ENCODE results near the gene GXYLT2. TPM values are rescaled to one million over a fixed set of nuclear protein-coding genes. Genes with fewer than 3 reads are reported as not detected.

Gene GXYLT2
- total and polyA plus RNA-seq, 2 donors (not counting 1 experiment from before 2014, with no cell fraction given) = not detected

GRCh38 chr3:72991522-72991921 lies 103.7 kb downstream of the GXYLT2 start:
- peaks cover 0 to 6% (median 0%) of the 10 kb centered on the region in 3 donors for H3K9me3 ChIP-seq (ENCODE audit: control extremely low read depth in 1 of 3, control insufficient read depth in 2 of 3, insufficient read depth in 1 of 3, low read length in 2 of 3)
- no peak overlapping the region for H3K4me2 ChIP-seq (replicated peaks; ENCODE audit: low read depth, low read length, poor library complexity, severe bottlenecking)
- no peaks in the 10 kb centered on the region for H3K27me3 Mint-ChIP-seq
- 94% methylated on average over 2 of the region's 2 CpGs for WGBS (ENCODE audit: insufficient coverage)
- no peak overlapping the region for H2AFZ ChIP-seq (ENCODE audit: insufficient read depth, low read depth, low read length, poor library complexity, severe bottlenecking)
- no peak for DNase-seq
- H4K20me1 ChIP-seq (ENCODE audit: control insufficient read depth, insufficient read depth, low read length, poor library complexity, severe bottlenecking) = no peaks in the 10 kb centered on the region
- H3K79me2 ChIP-seq (ENCODE audit: control insufficient read depth, insufficient read depth, low read length) = peaks cover 4% of the 10 kb centered on the region
- TF ChIP-seq EZH2 (IDR thresholded peaks at IDR 0.05; ENCODE audit: borderline replicate concordance, insufficient read depth, low read depth, low read length, poor library complexity, severe bottlenecking) (no peak), CTCF (IDR thresholded peaks at IDR 0.05) (no peak)
- no peak overlapping the region for H3K27ac Mint-ChIP-seq
- POLR2A ChIA-PET = no interaction called here
- CTCF ChIA-PET = no interaction called here
- no peak overlapping the region for H3K9ac ChIP-seq (ENCODE audit: low read length)
- H3K4me1 Mint-ChIP-seq = peaks cover 5% of the 10 kb centered on the region
- H3K9me3 Mint-ChIP-seq (ENCODE audit: insufficient read depth) = no peaks in the 10 kb centered on the region
- no peak overlapping the region for H3K4me3 ChIP-seq (ENCODE audit: control extremely low read depth in 1 of 5, extremely low read depth in 1 of 5, insufficient read depth in 1 of 5, low read depth in 2 of 5, low read length in 4 of 5)
- no peak overlapping the region for H3K27ac ChIP-seq (ENCODE audit: low read length in 2 of 2)
- no peak overlapping the region for H3K4me3 Mint-ChIP-seq
- no peak for ATAC-seq (ENCODE audit: low read depth)
- peaks cover 4 to 5% of the 10 kb centered on the region in 2 donors for H3K4me1 ChIP-seq (ENCODE audit: control insufficient read depth in 2 of 2, insufficient read depth in 2 of 2, low read length in 2 of 2)
- H3K36me3 ChIP-seq (replicated peaks in 1 of 2; ENCODE audit: control extremely low read depth in 1 of 2, control insufficient read depth in 1 of 2, extremely low read depth in 1 of 2, insufficient read depth in 2 of 2, low read length in 1 of 2) = no peaks in the 10 kb centered on the region
- H3K27me3 ChIP-seq (replicated peaks in 1 of 4; ENCODE audit: control extremely low read depth in 1 of 4, control insufficient read depth in 3 of 4, insufficient read depth in 4 of 4, low read length in 3 of 4) = peaks cover 0 to 2% (median 0%) of the 10 kb centered on the region in 4 experiments
- intact Hi-C loops (cut with micrococcal nuclease) = loop anchor here (10.0 kb wide), 1 partner anchor 1267 kb away; the partner anchor contains the start of gene EIF4E3

- no peak overlapping the region for H3K9ac ChIP-seq (ENCODE audit: low read length)
- no peaks in the 10 kb centered on the region for H3K36me3 ChIP-seq (replicated peaks in 1 of 2; ENCODE audit: control extremely low read depth in 1 of 2, control insufficient read depth in 1 of 2, extremely low read depth in 1 of 2, insufficient read depth in 2 of 2, low read length in 1 of 2)
- H3K4me3 Mint-ChIP-seq = no peak overlapping the region
- no peak overlapping the region for H3K27ac ChIP-seq (ENCODE audit: low read length in 2 of 2)
- WGBS (ENCODE audit: insufficient coverage) = 90% methylated on average over 2 of the region's 6 CpGs
- no peaks in the 10 kb centered on the region for H3K9me3 Mint-ChIP-seq (ENCODE audit: insufficient read depth)
- intact Hi-C loops (cut with micrococcal nuclease) = loop anchor here (10.0 kb wide), 1 partner anchor 1269 kb away; the partner anchor contains the start of gene EIF4E3
- peaks cover 14 to 16% of the 10 kb centered on the region in 2 donors for H3K4me1 ChIP-seq (ENCODE audit: control insufficient read depth in 2 of 2, insufficient read depth in 2 of 2, low read length in 2 of 2)
- H3K27ac Mint-ChIP-seq = no peak overlapping the region
- H3K9me3 ChIP-seq (ENCODE audit: control extremely low read depth in 1 of 3, control insufficient read depth in 2 of 3, insufficient read depth in 1 of 3, low read length in 2 of 3) = no peaks in the 10 kb centered on the region
- POLR2A ChIA-PET = no interaction called here
- no peak overlapping the region for H3K4me3 ChIP-seq (ENCODE audit: control extremely low read depth in 1 of 5, extremely low read depth in 1 of 5, insufficient read depth in 1 of 5, low read depth in 2 of 5, low read length in 4 of 5)
- TF ChIP-seq EZH2 (IDR thresholded peaks at IDR 0.05; ENCODE audit: borderline replicate concordance, insufficient read depth, low read depth, low read length, poor library complexity, severe bottlenecking) (no peak), CTCF (IDR thresholded peaks at IDR 0.05) (no peak)
- no peaks in the 10 kb centered on the region for H3K27me3 Mint-ChIP-seq
- H4K20me1 ChIP-seq (ENCODE audit: control insufficient read depth, insufficient read depth, low read length, poor library complexity, severe bottlenecking) = peaks cover 2% of the 10 kb centered on the region
- no peaks in the 10 kb centered on the region for H3K27me3 ChIP-seq (replicated peaks in 1 of 4; ENCODE audit: control extremely low read depth in 1 of 4, control insufficient read depth in 3 of 4, insufficient read depth in 4 of 4, low read length in 3 of 4)
- H2AFZ ChIP-seq (ENCODE audit: insufficient read depth, low read depth, low read length, poor library complexity, severe bottlenecking) = no peak overlapping the region
- peaks cover 20% of the 10 kb centered on the region for H3K79me2 ChIP-seq (ENCODE audit: control insufficient read depth, insufficient read depth, low read length)
- ATAC-seq (ENCODE audit: low read depth) (no peak), DNase-seq (no peak)
- CTCF ChIA-PET = interaction anchor here (1.0 kb wide), 1 partner anchor 1280 kb away, joined by 3 read pairs; no protein-coding TSS in a partner anchor
- no peak overlapping the region for H3K4me2 ChIP-seq (replicated peaks; ENCODE audit: low read depth, low read length, poor library complexity, severe bottlenecking)
- peaks cover 12% of the 10 kb centered on the region for H3K4me1 Mint-ChIP-seq
These were observed 105.5 kb downstream of the GXYLT2 start for GRCh38 chr3:72993391-72993790.

Measured in B cell (primary cell).